Panc1 (cell line): ENCODE measurements around the gene TNIK.

Experiments used
- POLR2AphosphoS5 ChIP-seq: IDR thresholded peaks from 2 replicates; pipeline ENCODE4 v1.6.1; 2012; ENCODE audit warnings: mild to moderate bottlenecking, low read depth, low read length, moderate library complexity
- SIN3A ChIP-seq: IDR thresholded peaks from 2 replicates; pipeline ENCODE4 v1.6.1; 2012; ENCODE audit warnings: low read depth, mild to moderate bottlenecking, low read length, moderate library complexity, borderline replicate concordance; ENCODE audit not compliant: insufficient read depth
- TCF7L2 ChIP-seq: IDR thresholded peaks from 2 replicates; pipeline ENCODE4 v1.6.1; 2011; ENCODE audit warnings: mild to moderate bottlenecking, low read depth, low read length, inconsistent platforms
- TF ChIP-seq, protein P1 (sequence below): fragments of 450-650 bp; IDR thresholded peaks from 2 replicates; pipeline ENCODE4 v1.5.1; 2017; ENCODE audit warnings: mild to moderate bottlenecking
- TF ChIP-seq, protein P2 (sequence below), 2 experiments: IDR thresholded peaks; 2 replicates each; pipeline ENCODE4 v1.6.1; 2011 to 2012; ENCODE audit warnings: low read depth in 2 of 2, control low read depth in 1 of 2, low read length in 1 of 2, mild to moderate bottlenecking in 1 of 2, moderate library complexity in 1 of 2; ENCODE audit not compliant: insufficient read depth in 1 of 2

DNA sequence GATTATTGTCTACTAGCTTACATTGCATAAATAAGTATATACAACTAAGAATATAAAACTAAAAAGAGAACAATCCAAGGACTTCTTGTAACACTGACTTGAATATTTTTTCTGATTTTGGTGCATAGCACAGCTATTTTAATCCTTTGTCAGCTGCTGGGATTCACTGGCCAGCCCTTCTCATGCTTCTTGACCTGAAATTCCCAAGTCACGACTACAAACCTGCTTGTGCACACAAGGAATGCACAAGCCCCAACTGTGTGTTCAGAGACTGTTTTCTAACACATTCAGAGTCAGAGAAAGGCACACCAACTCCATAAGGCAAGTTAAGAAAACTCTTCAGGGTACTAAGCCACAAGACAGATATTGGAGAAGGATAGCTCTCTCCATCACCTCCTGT, 80.9 kb downstream of the TNIK start:
- TF ChIP-seq TCF7L2 (no peak), POLR2AphosphoS5 (no peak), SIN3A (no peak)
- TF ChIP-seq, protein P1, sequence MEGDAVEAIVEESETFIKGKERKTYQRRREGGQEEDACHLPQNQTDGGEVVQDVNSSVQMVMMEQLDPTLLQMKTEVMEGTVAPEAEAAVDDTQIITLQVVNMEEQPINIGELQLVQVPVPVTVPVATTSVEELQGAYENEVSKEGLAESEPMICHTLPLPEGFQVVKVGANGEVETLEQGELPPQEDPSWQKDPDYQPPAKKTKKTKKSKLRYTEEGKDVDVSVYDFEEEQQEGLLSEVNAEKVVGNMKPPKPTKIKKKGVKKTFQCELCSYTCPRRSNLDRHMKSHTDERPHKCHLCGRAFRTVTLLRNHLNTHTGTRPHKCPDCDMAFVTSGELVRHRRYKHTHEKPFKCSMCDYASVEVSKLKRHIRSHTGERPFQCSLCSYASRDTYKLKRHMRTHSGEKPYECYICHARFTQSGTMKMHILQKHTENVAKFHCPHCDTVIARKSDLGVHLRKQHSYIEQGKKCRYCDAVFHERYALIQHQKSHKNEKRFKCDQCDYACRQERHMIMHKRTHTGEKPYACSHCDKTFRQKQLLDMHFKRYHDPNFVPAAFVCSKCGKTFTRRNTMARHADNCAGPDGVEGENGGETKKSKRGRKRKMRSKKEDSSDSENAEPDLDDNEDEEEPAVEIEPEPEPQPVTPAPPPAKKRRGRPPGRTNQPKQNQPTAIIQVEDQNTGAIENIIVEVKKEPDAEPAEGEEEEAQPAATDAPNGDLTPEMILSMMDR = no peak
- TF ChIP-seq, protein P2, sequence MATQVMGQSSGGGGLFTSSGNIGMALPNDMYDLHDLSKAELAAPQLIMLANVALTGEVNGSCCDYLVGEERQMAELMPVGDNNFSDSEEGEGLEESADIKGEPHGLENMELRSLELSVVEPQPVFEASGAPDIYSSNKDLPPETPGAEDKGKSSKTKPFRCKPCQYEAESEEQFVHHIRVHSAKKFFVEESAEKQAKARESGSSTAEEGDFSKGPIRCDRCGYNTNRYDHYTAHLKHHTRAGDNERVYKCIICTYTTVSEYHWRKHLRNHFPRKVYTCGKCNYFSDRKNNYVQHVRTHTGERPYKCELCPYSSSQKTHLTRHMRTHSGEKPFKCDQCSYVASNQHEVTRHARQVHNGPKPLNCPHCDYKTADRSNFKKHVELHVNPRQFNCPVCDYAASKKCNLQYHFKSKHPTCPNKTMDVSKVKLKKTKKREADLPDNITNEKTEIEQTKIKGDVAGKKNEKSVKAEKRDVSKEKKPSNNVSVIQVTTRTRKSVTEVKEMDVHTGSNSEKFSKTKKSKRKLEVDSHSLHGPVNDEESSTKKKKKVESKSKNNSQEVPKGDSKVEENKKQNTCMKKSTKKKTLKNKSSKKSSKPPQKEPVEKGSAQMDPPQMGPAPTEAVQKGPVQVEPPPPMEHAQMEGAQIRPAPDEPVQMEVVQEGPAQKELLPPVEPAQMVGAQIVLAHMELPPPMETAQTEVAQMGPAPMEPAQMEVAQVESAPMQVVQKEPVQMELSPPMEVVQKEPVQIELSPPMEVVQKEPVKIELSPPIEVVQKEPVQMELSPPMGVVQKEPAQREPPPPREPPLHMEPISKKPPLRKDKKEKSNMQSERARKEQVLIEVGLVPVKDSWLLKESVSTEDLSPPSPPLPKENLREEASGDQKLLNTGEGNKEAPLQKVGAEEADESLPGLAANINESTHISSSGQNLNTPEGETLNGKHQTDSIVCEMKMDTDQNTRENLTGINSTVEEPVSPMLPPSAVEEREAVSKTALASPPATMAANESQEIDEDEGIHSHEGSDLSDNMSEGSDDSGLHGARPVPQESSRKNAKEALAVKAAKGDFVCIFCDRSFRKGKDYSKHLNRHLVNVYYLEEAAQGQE (IDR thresholded peaks at IDR 0.05; ENCODE audit: insufficient read depth in 1 of 2, low read depth in 2 of 2, low read length in 1 of 2) = no peak
